ENCODE results near the gene MRPL1.

DNA sequence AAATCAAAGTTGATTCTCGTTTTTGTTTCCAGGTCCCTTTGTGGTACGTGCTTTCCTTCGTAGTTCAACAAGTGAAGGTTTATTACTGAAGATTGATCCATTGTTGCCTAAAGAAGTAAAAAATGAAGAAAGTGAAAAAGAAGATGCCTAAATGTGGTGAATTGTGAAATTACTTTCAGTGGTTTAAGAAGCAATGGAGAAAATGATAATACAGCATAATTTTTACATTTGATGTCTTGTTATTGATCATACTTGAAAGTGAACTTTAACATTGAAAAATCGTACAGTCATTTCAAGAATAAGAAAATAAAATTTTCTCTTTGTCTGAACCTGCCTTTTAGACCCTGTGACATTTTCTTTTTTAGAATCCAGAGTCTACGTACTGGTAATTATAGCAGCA is 89.8 kb downstream of the MRPL1 start:
- TF ChIP-seq, protein P1, sequence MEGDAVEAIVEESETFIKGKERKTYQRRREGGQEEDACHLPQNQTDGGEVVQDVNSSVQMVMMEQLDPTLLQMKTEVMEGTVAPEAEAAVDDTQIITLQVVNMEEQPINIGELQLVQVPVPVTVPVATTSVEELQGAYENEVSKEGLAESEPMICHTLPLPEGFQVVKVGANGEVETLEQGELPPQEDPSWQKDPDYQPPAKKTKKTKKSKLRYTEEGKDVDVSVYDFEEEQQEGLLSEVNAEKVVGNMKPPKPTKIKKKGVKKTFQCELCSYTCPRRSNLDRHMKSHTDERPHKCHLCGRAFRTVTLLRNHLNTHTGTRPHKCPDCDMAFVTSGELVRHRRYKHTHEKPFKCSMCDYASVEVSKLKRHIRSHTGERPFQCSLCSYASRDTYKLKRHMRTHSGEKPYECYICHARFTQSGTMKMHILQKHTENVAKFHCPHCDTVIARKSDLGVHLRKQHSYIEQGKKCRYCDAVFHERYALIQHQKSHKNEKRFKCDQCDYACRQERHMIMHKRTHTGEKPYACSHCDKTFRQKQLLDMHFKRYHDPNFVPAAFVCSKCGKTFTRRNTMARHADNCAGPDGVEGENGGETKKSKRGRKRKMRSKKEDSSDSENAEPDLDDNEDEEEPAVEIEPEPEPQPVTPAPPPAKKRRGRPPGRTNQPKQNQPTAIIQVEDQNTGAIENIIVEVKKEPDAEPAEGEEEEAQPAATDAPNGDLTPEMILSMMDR (conservative IDR thresholded peaks at IDR 0.05; ENCODE audit: low read length) = no peak
- TF ChIP-seq EZH2phosphoT487 (IDR thresholded peaks at IDR 0.05; ENCODE audit: borderline replicate concordance, low read depth, low read length) = no peak
